Prostate gland (tissue), 2 donors: ENCODE results near the gene ANO2. TPM values are rescaled to one million over a fixed set of nuclear protein-coding genes. Genes with fewer than 3 reads are reported as not detected.

Source experiments
- DNase-seq: peaks from one replicate; pipeline ENCODE4 v3.0.0-alpha.2; 2019; ENCODE audit warnings: low spot score
- H3K27ac ChIP-seq, 2 donors: fragments of 200-600 bp; sonication (generic); 2 replicates each; pipeline ENCODE4 v1.5.1; 2017 to 2019
- H3K27me3 ChIP-seq: fragments of 200-600 bp; sonication (generic); replicated peaks from 2 replicates; pipeline ENCODE4 v1.5.1; 2019; ENCODE audit not compliant: insufficient read depth
- H3K36me3 ChIP-seq, 2 donors: fragments of 200-600 bp; sonication (generic); 1 replicate in 1 of 2; 2 replicates in 1 of 2; pipeline versions ENCODE4 v1.5.1 to v1.8.1; 2017 to 2019
- H3K4me1 ChIP-seq: fragments of 200-600 bp; sonication (generic); replicated peaks from 2 replicates; pipeline ENCODE4 v1.5.1; 2019
- H3K4me3 ChIP-seq, 2 donors: fragments of 200-600 bp; sonication (generic); 2 replicates each; pipeline ENCODE4 v1.5.1; 2017 to 2019
- H3K9me3 ChIP-seq: fragments of 200-600 bp; sonication (generic); 2 replicates; pipeline ENCODE4 v1.5.1; 2017
- CTCF ChIP-seq, 4 experiments: fragments of 200-600 bp in 2 of 4; fragments of 450-650 bp in 2 of 4; sonication (generic) in 2 of 4; IDR thresholded peaks; 1 replicate in 3 of 4; 2 replicates in 1 of 4; pipeline ENCODE4 v1.5.1; 2016 to 2019; ENCODE audit warnings: antibody characterized with exemption in 4 of 4, mild to moderate bottlenecking in 2 of 4, moderate library complexity in 2 of 4
- POLR2A ChIP-seq: fragments of 450-650 bp; IDR thresholded peaks from one replicate; pipeline ENCODE4 v1.6.1; 2016; ENCODE audit warnings: antibody characterized with exemption, mild to moderate bottlenecking
- POLR2AphosphoS5 ChIP-seq: sonication (generic); formaldehyde crosslinking; IDR thresholded peaks from one replicate; pipeline ENCODE4 v1.6.1; 2017; ENCODE audit warnings: antibody characterized with exemption
- WGBS: methylation state at CpG from one replicate; pipeline ENCODE4 v1.1.5; 2018; 5-methylcytosine and 5-hydroxymethylcytosine counted together
- intact Hi-C: fragments of 100-400 bp; cut with DNase I; formaldehyde crosslinking; loops from one replicate; pipeline ENCODE4 v1.14.2; 2022
- total RNA-seq, 2 donors: library from RNA; depleted of rRNA; stranded (reverse); fragments of >200 nt; gene quantifications; one replicate each; pipeline ENCODE4 v1.1.0, GENCODE V29; 2016

ANO2 gene
- total RNA-seq, 2 donors from 2014 or later: 0.64 to 7.0 TPM

GRCh38 chr12:5778821-5779220, 166.2 kb downstream of the ANO2 start:
- Histone ChIP-seq H3K27me3 (no peaks in the 10 kb centered on the region), H3K36me3 (no peaks in the 10 kb centered on the region), H3K4me3 (no peak overlapping the region), H3K4me1 (no peaks in the 10 kb centered on the region), H3K9me3 (no peaks in the 10 kb centered on the region), H3K27ac (no peak overlapping the region)
- DNase-seq: no peak
- intact Hi-C loops: no loop called here
- no peak for TF ChIP-seq CTCF (IDR thresholded peaks at IDR 0.05)
- no peak for TF ChIP-seq POLR2A
- TF ChIP-seq POLR2AphosphoS5: no peak

- intact Hi-C loops: no loop called here
- Histone ChIP-seq H3K4me3 (no peak overlapping the region), H3K27ac (no peak overlapping the region), H3K36me3 (no peaks in the 10 kb centered on the region), H3K27me3 (no peaks in the 10 kb centered on the region), H3K9me3 (no peaks in the 10 kb centered on the region), H3K4me1 (no peaks in the 10 kb centered on the region)
- DNase-seq: no peak
- WGBS: 76% methylated on average over 3 of the region's 3 CpGs
- TF ChIP-seq POLR2AphosphoS5: no peak
- TF ChIP-seq POLR2A: no peak
- no peak for TF ChIP-seq CTCF (IDR thresholded peaks at IDR 0.05)
These were observed 167.6 kb downstream of the ANO2 start for GRCh38 chr12:5777451-5777850.

GRCh38 chr12:5776091-5776490, 169.0 kb downstream of the ANO2 start:
- no peak for TF ChIP-seq POLR2A
- TF ChIP-seq CTCF (IDR thresholded peaks at IDR 0.05): no peak
- TF ChIP-seq POLR2AphosphoS5: no peak
- no peaks in the 10 kb centered on the region for H3K27me3 ChIP-seq
- H3K9me3 ChIP-seq: no peaks in the 10 kb centered on the region
- intact Hi-C loops: no loop called here
- WGBS: 95% methylated on average over 4 of the region's 4 CpGs
- H3K27ac ChIP-seq: no peak overlapping the region
- H3K4me3 ChIP-seq: no peak overlapping the region
- H3K36me3 ChIP-seq: no peaks in the 10 kb centered on the region
- no peaks in the 10 kb centered on the region for H3K4me1 ChIP-seq
- no peak for DNase-seq

- DNase-seq: no peak
- 74% methylated on average over 3 of the region's 3 CpGs for WGBS
These were observed 171.5 kb downstream of the ANO2 start for GRCh38 chr12:5773550-5773949.

More at GRCh38 chr12:5773550-5773949, 171.5 kb downstream of the ANO2 start:
- H3K4me1 ChIP-seq: no peaks in the 10 kb centered on the region
- no peak for TF ChIP-seq POLR2A
- TF ChIP-seq CTCF (IDR thresholded peaks at IDR 0.05): no peak
- TF ChIP-seq POLR2AphosphoS5: no peak
- no peak overlapping the region for H3K4me3 ChIP-seq
- intact Hi-C loops: no loop called here
- H3K27ac ChIP-seq: no peak overlapping the region
- H3K27me3 ChIP-seq: no peaks in the 10 kb centered on the region
- no peaks in the 10 kb centered on the region for H3K9me3 ChIP-seq
- no peaks in the 10 kb centered on the region for H3K36me3 ChIP-seq
